OCI-LY3 (cell line): ENCODE results near the gene NUP93.

ENCODE experiments used
- H2AFZ ChIP-seq: fragments of 200-600, 300-600 bp; shearing (Covaris generic); 2 replicates; pipeline ENCODE4 v1.6.0; 2014; ENCODE audit warnings: antibody characterized with exemption, low read depth, low read length
- H3K27ac ChIP-seq: fragments of 200-600, 300-600 bp; sonication (generic); 2 replicates; pipeline ENCODE4 v1.5.1; 2014; ENCODE audit warnings: mild to moderate bottlenecking, low read length, moderate library complexity, mixed read lengths
- H3K27me3 ChIP-seq: fragments of 200-600, 300-600 bp; sonication (generic); 2 replicates; pipeline ENCODE4 v1.6.1; 2014; ENCODE audit warnings: low read depth, low read length, mixed read lengths
- H3K36me3 ChIP-seq: fragments of 200-600, 300-600 bp; sonication (generic); replicated peaks from 2 replicates; pipeline ENCODE3; 2014; ENCODE audit warnings: low read depth, low read length, mixed read lengths
- H3K4me1 ChIP-seq: fragments of 300-600, 200-600 bp; sonication (generic); 2 replicates; pipeline ENCODE4 v1.6.1; 2014; ENCODE audit warnings: low read length, mixed read lengths
- H3K4me2 ChIP-seq: fragments of 200-600, 300-600 bp; sonication (generic); 2 replicates; pipeline ENCODE4 v1.6.1; 2014; ENCODE audit warnings: low read length, mixed read lengths
- H3K4me3 ChIP-seq: fragments of 300-600, 200-600 bp; sonication (generic); 2 replicates; pipeline ENCODE4 v1.5.1; 2014; ENCODE audit warnings: antibody characterized with exemption, mild to moderate bottlenecking, low read length, moderate library complexity
- H3K79me2 ChIP-seq: fragments of 300-600, 200-600 bp; shearing (Covaris generic); 2 replicates; pipeline ENCODE4 v1.6.1; 2014; ENCODE audit warnings: mild to moderate bottlenecking, low read length, mixed read lengths
- H3K9ac ChIP-seq: fragments of 300-600, 200-600 bp; shearing (Covaris generic); 2 replicates; pipeline ENCODE4 v1.6.0; 2014; ENCODE audit warnings: mild to moderate bottlenecking, low read length, moderate library complexity
- H3K9me3 ChIP-seq: fragments of 200-600, 300-600 bp; shearing (Covaris generic); 2 replicates; pipeline ENCODE4 v1.6.1; 2014; ENCODE audit warnings: low read length, mixed read lengths; ENCODE audit not compliant: insufficient read depth
- H4K20me1 ChIP-seq: fragments of 200-600, 300-600 bp; sonication (generic); 2 replicates; pipeline ENCODE4 v1.6.1; 2016; ENCODE audit warnings: low read length, mixed read lengths; ENCODE audit not compliant: insufficient read depth
- EZH2phosphoT487 ChIP-seq: fragments of 200-600 bp; shearing (Covaris generic); IDR thresholded peaks from 2 replicates; pipeline ENCODE4 v1.6.1; 2018; ENCODE audit warnings: antibody characterized with exemption, mixed run types, low read depth
- TF ChIP-seq, protein P1 (sequence below): fragments of 200-600, 300-600 bp; sonication (generic); IDR thresholded peaks from 2 replicates; pipeline ENCODE4 v1.5.1; 2014; ENCODE audit warnings: antibody characterized with exemption, low read length, low read depth

Gene NUP93

GRCh38 chr16:56742030-56742984, 12.4 kb downstream of the NUP93 start:
- no peak overlapping the region for H3K4me3 ChIP-seq
- no peak overlapping the region for H2AFZ ChIP-seq
- H3K4me1 ChIP-seq: peaks cover 7% of the 10 kb centered on the region; the same call in 1 of the 2 replicates
- no peak overlapping the region for H3K4me2 ChIP-seq
- H4K20me1 ChIP-seq: peaks cover 42% of the 10 kb centered on the region
- H3K9ac ChIP-seq: no peak overlapping the region
- peaks cover 15% of the 10 kb centered on the region for H3K36me3 ChIP-seq
- no peaks in the 10 kb centered on the region for H3K27me3 ChIP-seq
- H3K79me2 ChIP-seq: peaks cover 75% of the 10 kb centered on the region
- no peaks in the 10 kb centered on the region for H3K9me3 ChIP-seq
- no peak overlapping the region for H3K27ac ChIP-seq
- TF ChIP-seq EZH2phosphoT487: no peak
- TF ChIP-seq, protein P1, sequence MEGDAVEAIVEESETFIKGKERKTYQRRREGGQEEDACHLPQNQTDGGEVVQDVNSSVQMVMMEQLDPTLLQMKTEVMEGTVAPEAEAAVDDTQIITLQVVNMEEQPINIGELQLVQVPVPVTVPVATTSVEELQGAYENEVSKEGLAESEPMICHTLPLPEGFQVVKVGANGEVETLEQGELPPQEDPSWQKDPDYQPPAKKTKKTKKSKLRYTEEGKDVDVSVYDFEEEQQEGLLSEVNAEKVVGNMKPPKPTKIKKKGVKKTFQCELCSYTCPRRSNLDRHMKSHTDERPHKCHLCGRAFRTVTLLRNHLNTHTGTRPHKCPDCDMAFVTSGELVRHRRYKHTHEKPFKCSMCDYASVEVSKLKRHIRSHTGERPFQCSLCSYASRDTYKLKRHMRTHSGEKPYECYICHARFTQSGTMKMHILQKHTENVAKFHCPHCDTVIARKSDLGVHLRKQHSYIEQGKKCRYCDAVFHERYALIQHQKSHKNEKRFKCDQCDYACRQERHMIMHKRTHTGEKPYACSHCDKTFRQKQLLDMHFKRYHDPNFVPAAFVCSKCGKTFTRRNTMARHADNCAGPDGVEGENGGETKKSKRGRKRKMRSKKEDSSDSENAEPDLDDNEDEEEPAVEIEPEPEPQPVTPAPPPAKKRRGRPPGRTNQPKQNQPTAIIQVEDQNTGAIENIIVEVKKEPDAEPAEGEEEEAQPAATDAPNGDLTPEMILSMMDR: no peak

GRCh38 chr16:56743840-56744239, 13.9 kb downstream of the NUP93 start:
- Histone ChIP-seq H3K27me3 (no peaks in the 10 kb centered on the region), H3K79me2 (peaks cover 73% of the 10 kb centered on the region), H2AFZ (no peak overlapping the region), H3K9me3 (no peaks in the 10 kb centered on the region), H4K20me1 (peaks cover 47% of the 10 kb centered on the region), H3K4me3 (no peak overlapping the region), H3K4me2 (no peak overlapping the region), H3K4me1 (peaks cover 7% of the 10 kb centered on the region; the same call in 1 of the 2 replicates), H3K27ac (no peak overlapping the region), H3K9ac (no peak overlapping the region), H3K36me3 (peaks cover 2% of the 10 kb centered on the region)
- no peak for TF ChIP-seq EZH2phosphoT487
- TF ChIP-seq, protein P1: no peak

- Histone ChIP-seq H3K79me2 (peaks cover 83% of the 10 kb centered on the region), H3K4me2 (no peak overlapping the region), H2AFZ (no peak overlapping the region), H3K9me3 (no peaks in the 10 kb centered on the region), H3K9ac (no peak overlapping the region), H3K27ac (no peak overlapping the region), H4K20me1 (peaks cover 49% of the 10 kb centered on the region), H3K4me3 (no peak overlapping the region), H3K4me1 (peaks cover 7% of the 10 kb centered on the region; the same call in 1 of the 2 replicates), H3K27me3 (no peaks in the 10 kb centered on the region), H3K36me3 (peaks cover 9% of the 10 kb centered on the region)
- TF ChIP-seq, protein P1: no peak
- TF ChIP-seq EZH2phosphoT487: no peak
Measured at GRCh38 chr16:56744996-56745640, 15.2 kb downstream of the NUP93 start.

DNA sequence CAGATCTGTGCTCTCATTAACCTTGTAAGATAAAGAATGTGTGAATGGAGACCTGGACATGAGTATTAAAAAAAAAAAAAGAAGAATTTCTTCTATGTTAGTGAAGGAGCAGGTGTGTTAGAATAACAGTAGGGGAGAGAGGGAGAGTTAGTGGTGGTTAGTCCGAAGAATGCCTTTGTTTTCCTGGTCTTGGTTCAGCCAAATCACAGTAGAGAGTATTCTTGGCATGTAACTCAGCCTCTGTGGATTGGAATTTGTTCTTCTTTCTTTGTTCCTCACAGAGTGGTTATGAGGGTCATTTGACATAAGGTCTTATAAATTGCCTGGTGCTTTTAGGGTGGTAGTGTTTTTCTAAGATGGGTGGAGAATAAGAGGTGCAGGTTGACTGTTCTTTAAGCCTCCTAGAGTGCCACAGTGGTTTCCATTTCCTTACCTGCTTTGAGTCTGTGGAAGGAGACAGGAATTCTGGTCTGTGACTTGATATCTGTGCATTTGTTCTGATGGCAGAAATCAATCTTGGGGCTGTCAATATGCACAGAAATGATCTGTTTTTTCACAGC, 17.6 kb downstream of the NUP93 start:
- Histone ChIP-seq H3K4me1 (no peaks in the 10 kb centered on the region), H3K4me2 (no peak overlapping the region), H3K9me3 (no peaks in the 10 kb centered on the region), H3K79me2 (peaks cover 90% of the 10 kb centered on the region), H3K4me3 (no peak overlapping the region), H4K20me1 (peaks cover 39% of the 10 kb centered on the region), H3K27ac (no peak overlapping the region), H3K27me3 (no peaks in the 10 kb centered on the region), H2AFZ (no peak overlapping the region), H3K36me3 (peaks cover 28% of the 10 kb centered on the region), H3K9ac (no peak overlapping the region)
- TF ChIP-seq, protein P1: no peak
- no peak for TF ChIP-seq EZH2phosphoT487
